Epithelial cell of esophagus (primary cell): Measurements from ENCODE around the gene CD151.

Source experiments
- DNase-seq: peaks from one replicate; pipeline ENCODE4 v3.0.0; 2010; ENCODE audit warnings: low read depth
- H3K4me3 ChIP-seq: 2 replicates; pipeline ENCODE4 v1.5.1; 2011; ENCODE audit warnings: mild to moderate bottlenecking, low read length, control low read depth
- CTCF ChIP-seq: IDR thresholded peaks from 2 replicates; pipeline ENCODE4 v1.5.1; 2011; ENCODE audit warnings: low read depth, mild to moderate bottlenecking, low read length, control low read depth, inconsistent platforms; ENCODE audit not compliant: insufficient read depth; ENCODE audit errors: missing control alignments

The CD151 gene

DNA sequence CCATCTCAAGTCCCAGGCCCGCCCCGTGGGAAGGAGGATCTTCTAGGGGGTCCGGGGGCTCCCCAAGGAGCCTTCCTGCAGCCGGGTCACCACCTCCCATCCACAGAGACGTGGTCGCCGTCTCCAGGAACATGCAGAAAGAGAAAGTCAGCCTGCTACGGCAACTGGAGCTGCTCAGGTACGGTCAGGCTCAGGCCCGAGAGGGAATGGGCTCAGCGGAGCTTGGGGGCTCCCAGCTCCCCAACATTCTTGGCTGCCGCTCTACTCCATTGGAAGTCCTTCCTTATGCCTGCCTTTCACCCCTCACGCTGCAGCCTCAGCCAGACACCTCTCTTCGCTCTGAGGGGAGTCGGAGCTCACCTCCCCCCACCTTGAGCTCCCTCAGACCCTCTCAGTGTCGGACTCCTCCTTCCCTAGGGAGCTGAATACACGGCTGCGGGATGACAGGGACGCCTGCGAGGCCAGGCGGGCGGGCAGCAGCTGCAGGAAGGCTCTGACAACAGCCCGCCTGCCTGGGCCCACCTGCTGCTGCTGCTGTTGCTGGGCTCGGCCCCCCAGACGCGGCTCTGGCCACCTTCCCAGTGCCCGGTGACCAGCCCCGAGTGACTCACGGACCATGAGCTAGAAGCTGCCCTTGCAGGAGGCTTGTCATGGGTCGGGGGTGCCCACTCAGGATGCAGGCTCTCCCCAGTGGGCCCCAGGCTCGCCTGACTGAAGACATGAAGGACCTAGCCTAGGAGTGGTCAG, 1.5 kb upstream of the CD151 start:
- DNase-seq, result no peak
- H3K4me3 ChIP-seq, result no peak overlapping the region
- TF ChIP-seq CTCF, result no peak

DNA sequence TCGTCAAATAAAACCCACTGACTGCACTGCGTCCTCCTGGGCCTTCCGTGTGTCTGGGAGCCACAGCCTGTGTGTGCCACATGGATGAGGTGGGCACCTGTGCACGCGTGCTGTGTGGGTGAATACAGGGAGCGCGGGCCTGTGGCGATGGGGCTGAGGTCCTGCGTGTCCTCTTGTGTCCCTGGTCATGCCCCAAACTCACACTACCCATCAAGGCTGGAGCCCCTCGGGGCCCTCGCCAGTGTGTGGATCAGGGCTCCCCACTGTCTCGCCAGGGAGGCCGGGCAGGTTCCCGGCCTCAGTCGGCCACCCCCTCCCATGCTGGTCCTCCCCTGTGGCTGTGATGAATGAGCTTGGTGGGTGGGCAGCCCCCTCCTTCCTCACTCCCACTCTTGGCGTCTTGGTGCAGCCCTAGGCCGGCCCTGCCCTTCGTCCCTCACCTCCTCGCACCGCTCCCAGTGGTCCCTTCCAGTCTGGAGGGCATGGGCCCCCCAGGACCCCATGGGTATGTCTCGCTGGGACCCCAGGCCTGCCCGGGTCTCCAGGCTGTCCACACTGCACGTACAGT, 707 bp upstream of the CD151 start:
- no peak for DNase-seq
- no peak for TF ChIP-seq CTCF
- H3K4me3 ChIP-seq, result peak overlapping the region; percentile 40

DNA sequence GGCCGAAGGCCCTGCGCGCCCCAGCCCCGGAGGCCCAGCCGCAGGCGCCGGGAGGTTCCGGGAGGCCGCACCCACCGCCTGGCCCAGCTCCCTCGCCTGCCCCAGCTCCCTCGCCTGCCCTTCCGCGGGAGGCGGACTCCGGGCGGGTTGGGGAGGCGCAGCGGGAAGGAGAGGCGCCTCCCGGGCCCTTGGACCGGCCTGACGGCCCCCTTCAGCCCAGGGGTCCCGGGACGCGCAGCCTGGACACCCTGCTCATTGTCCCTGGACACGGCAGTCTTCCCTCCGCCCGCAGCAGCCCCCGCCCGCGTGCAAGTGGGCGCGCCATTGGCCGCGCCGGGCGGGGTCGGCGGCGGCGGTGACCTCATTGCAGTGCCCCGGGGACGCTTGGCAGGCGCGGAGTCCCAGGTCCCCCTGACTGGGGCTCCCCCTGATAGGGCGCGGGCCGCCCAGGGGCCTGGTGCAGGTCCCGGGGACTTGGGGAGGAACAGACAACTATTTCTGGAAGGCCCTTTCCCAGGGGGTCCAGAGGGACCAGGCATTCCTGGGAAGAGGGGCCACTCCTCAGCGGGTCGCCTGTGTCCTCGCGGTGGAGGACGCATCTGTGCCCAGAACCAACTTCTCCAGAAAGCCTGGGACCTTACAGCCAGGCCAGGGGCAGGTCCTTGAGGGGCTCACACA, 501 bp downstream of the CD151 start:
- no peak for TF ChIP-seq CTCF
- H3K4me3 ChIP-seq, result peak overlapping the region; percentile 74

DNA sequence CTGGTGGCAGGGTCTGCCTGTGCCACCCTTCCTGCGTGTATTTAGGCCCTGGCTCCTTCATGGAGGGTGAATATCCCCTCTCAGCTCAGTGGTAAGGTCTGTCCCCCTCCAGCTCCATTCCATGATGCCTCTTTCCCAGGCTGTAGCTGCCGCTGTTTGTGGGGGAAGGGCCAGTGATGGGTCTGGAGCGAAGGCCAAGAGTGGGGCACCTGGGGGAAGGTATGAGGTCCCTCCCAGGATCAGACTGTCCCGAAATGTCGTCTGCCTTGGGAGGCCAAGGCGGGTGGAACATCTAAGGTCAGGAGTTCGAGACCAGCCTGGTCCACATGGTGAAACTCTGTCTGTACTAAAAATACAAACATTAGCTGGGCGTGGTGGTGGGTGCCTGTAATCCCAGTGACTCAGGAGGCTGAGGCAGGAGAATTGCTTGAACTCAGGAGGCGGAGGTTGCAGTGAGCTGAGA, 1.1 kb downstream of the CD151 start:
- DNase-seq, result peak; percentile 49
- no peak for TF ChIP-seq CTCF
- H3K4me3 ChIP-seq, result peak overlapping the region; percentile 74

More for the DNA sequence above, 501 bp downstream of the CD151 start:
- peak; percentile 61 for DNase-seq

DNA sequence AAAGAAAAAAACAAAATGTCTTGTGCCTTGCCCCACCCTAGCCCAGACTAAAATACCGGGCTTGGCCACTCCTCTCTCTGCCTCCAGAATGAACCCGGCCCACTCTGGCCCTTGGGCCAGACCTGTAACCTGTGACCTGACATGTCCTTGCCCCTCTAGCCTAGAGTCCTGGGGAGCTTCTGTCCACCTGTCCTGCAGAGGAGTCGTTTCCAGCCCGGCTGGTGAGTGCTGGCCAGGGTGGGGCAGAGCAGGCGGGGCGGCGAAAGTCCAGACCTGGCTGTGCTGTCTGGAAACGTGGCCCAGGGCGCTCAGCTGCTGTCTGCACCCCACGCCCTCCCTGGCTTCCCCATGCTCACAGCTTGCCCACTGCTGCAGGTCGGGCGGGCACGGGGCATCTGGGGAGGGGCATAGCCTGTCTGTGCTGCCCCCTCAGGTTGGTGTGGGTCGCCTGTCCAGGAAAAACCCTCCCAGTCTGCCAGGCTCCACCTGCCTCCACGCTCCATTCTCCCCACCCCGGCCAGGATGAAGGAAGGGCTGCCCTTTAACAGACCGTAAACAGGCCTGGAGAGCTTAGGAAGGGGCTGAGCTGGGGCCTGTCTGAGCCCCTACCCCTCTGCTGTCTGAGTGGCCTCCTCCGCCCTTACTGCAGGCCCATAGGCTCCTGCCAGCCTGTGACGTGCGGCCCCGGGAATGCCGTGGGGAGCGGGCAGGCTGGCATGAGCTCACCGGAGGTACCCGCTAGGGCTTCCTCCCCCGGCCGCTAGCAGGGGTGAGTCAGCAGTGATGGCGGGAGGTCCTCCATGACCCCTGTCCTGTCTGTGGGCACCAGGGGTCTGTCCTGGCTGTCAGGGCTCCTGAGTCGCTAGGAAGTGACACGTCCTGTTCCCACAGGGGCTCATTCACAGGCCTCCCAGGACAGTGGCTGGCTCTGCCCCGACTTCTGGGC, 1.9 kb downstream of the CD151 start:
- peak; percentile 96 for DNase-seq
- H3K4me3 ChIP-seq, result peak overlapping the region; percentile 74
- TF ChIP-seq CTCF, result no peak

- TF ChIP-seq CTCF, result no peak
- H3K4me3 ChIP-seq, result no peak overlapping the region
- no peak for DNase-seq
Observed at GRCh38 chr11:836274-836673, 3.5 kb downstream of the CD151 start.
